Measurements from ENCODE around the gene ATP8A2. TPM values are rescaled to one million over a fixed set of nuclear protein-coding genes. Genes with fewer than 3 reads are reported as not detected.

ATP8A2 gene
- total and polyA plus RNA-seq, 10 of the 15 experiments (the other 5 are each of a cell fraction or from before 2014, with no cell fraction given), result 0.01 to 0.04 (median 0.04) TPM; not detected in 7

DNA sequence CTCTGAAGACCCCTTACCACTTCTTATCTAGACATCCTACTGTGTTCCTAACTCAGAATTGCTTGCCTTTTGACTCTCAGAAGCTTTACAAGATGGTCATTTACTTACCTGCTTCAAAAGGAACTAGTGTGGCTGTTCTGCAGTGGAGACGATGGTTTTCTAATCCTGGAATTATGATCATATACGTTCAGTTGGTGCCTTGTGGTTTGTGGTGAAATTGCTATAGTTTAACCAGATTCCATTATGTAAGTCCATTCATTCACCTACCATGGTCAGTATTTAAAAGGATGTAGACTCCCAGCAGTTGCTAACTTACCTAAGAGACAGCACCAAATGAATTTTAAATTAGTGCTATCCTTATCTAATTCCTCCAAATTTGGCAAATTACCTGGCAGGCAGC is 469.2 kb downstream of the ATP8A2 start:
- no peak for ATAC-seq
- Histone ChIP-seq H3K27me3 (replicated peaks in 1 of 2; ENCODE audit: control insufficient read depth in 2 of 2, insufficient read depth in 2 of 2, low read length in 1 of 2) (no peaks in the 10 kb centered on the region), H2AFZ (ENCODE audit: control insufficient read depth, low read depth, low read length) (no peak overlapping the region), H3K4me1 (ENCODE audit: control insufficient read depth, insufficient read depth, low read length) (no peaks in the 10 kb centered on the region), H3K9ac (ENCODE audit: control insufficient read depth, insufficient read depth, low read length) (no peak overlapping the region), H4K20me1 (ENCODE audit: control insufficient read depth, insufficient read depth) (no peaks in the 10 kb centered on the region), H3K79me2 (ENCODE audit: control insufficient read depth, insufficient read depth, low read length) (no peaks in the 10 kb centered on the region), H3K27ac (ENCODE audit: control insufficient read depth, insufficient read depth) (no peak overlapping the region), H3K4me3 (no peak overlapping the region), H3K36me3 (ENCODE audit: control insufficient read depth in 2 of 2, insufficient read depth in 2 of 2, low read length in 1 of 2) (no peaks in the 10 kb centered on the region; a peak in 1 of 4 replicates), H3K9me3 (replicated peaks; ENCODE audit: control insufficient read depth, insufficient read depth, low read length) (no peaks in the 10 kb centered on the region; the same call in 2 of the 3 replicates), H3K4me2 (ENCODE audit: control insufficient read depth, insufficient read depth) (no peak overlapping the region)
- ChIA-PET RAD21 (ENCODE audit: unreplicated experiment) (no interaction called here), CTCF (no interaction called here), POLR2A (no interaction called here), SMC1A (ENCODE audit: uncharacterized antibody, unreplicated experiment) (no interaction called here)
- BruUV-seq (replicated peaks), result no TSS peak
- no peak for FAIRE-seq
- intact Hi-C loops (cut with micrococcal nuclease; ENCODE audit: unreplicated experiment), result no loop called here
- DNase-seq (ENCODE audit: low read depth, low spot score), result no peak
- TF ChIP-seq NFYA (IDR thresholded peaks at IDR 0.05; ENCODE audit: borderline replicate concordance, low read depth, low read length) (no peak), GABPA (IDR thresholded peaks at IDR 0.05; ENCODE audit: low read depth) (no peak), NR2F1 (conservative IDR thresholded peaks at IDR 0.05) (no peak), SPI1 (IDR thresholded peaks at IDR 0.05; ENCODE audit: borderline replicate concordance, insufficient read depth, low read depth, low read length) (no peak), SMAD1 (IDR thresholded peaks at IDR 0.05; ENCODE audit: low read depth, partially characterized antibody) (no peak), TCF3 (IDR thresholded peaks at IDR 0.05; ENCODE audit: borderline replicate concordance, insufficient read depth, low read depth, low read length) (no peak), JUND (IDR thresholded peaks at IDR 0.05; ENCODE audit: low read depth, low read length) (no peak)
- TF ChIP-seq, protein P1, sequence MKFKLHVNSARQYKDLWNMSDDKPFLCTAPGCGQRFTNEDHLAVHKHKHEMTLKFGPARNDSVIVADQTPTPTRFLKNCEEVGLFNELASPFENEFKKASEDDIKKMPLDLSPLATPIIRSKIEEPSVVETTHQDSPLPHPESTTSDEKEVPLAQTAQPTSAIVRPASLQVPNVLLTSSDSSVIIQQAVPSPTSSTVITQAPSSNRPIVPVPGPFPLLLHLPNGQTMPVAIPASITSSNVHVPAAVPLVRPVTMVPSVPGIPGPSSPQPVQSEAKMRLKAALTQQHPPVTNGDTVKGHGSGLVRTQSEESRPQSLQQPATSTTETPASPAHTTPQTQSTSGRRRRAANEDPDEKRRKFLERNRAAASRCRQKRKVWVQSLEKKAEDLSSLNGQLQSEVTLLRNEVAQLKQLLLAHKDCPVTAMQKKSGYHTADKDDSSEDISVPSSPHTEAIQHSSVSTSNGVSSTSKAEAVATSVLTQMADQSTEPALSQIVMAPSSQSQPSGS (IDR thresholded peaks at IDR 0.05; ENCODE audit: low read length), result no peak
- TF ChIP-seq, protein P2, sequence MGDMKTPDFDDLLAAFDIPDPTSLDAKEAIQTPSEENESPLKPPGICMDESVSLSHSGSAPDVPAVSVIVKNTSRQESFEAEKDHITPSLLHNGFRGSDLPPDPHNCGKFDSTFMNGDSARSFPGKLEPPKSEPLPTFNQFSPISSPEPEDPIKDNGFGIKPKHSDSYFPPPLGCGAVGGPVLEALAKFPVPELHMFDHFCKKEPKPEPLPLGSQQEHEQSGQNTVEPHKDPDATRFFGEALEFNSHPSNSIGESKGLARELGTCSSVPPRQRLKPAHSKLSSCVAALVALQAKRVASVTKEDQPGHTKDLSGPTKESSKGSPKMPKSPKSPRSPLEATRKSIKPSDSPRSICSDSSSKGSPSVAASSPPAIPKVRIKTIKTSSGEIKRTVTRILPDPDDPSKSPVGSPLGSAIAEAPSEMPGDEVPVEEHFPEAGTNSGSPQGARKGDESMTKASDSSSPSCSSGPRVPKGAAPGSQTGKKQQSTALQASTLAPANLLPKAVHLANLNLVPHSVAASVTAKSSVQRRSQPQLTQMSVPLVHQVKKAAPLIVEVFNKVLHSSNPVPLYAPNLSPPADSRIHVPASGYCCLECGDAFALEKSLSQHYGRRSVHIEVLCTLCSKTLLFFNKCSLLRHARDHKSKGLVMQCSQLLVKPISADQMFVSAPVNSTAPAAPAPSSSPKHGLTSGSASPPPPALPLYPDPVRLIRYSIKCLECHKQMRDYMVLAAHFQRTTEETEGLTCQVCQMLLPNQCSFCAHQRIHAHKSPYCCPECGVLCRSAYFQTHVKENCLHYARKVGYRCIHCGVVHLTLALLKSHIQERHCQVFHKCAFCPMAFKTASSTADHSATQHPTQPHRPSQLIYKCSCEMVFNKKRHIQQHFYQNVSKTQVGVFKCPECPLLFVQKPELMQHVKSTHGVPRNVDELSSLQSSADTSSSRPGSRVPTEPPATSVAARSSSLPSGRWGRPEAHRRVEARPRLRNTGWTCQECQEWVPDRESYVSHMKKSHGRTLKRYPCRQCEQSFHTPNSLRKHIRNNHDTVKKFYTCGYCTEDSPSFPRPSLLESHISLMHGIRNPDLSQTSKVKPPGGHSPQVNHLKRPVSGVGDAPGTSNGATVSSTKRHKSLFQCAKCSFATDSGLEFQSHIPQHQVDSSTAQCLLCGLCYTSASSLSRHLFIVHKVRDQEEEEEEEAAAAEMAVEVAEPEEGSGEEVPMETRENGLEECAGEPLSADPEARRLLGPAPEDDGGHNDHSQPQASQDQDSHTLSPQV (IDR thresholded peaks at IDR 0.05), result no peak
- TF ChIP-seq, protein P3, sequence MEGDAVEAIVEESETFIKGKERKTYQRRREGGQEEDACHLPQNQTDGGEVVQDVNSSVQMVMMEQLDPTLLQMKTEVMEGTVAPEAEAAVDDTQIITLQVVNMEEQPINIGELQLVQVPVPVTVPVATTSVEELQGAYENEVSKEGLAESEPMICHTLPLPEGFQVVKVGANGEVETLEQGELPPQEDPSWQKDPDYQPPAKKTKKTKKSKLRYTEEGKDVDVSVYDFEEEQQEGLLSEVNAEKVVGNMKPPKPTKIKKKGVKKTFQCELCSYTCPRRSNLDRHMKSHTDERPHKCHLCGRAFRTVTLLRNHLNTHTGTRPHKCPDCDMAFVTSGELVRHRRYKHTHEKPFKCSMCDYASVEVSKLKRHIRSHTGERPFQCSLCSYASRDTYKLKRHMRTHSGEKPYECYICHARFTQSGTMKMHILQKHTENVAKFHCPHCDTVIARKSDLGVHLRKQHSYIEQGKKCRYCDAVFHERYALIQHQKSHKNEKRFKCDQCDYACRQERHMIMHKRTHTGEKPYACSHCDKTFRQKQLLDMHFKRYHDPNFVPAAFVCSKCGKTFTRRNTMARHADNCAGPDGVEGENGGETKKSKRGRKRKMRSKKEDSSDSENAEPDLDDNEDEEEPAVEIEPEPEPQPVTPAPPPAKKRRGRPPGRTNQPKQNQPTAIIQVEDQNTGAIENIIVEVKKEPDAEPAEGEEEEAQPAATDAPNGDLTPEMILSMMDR (IDR thresholded peaks at IDR 0.05 in 2 of 3, conservative IDR thresholded peaks at IDR 0.05 in 1 of 3; ENCODE audit: control insufficient read depth in 2 of 3, extremely low read depth in 1 of 3, insufficient read depth in 1 of 3, low read depth in 3 of 3, low read length in 3 of 3), result no peak
- in situ Hi-C loops (cut with MboI), result no loop called here
- 56% methylated on average over 2 of the region's 2 CpGs for WGBS (ENCODE audit: insufficient coverage, insufficient replicate concordance, low lambda C conversion rate, missing lambda C conversion rate)

Measured in GM12878 (cell line).